GM12878 (cell line): ENCODE data around the gene NKX6-1. TPM values are rescaled to one million over a fixed set of nuclear protein-coding genes. Genes with fewer than 3 reads are reported as not detected.

Experiments used
- ATAC-seq: fragments of 200-7000 bp; cut with Tn5 transposase; 3 replicates; pipeline ENCODE4 v1.9.1; 2020; ENCODE audit warnings: mild to moderate bottlenecking, moderate library complexity
- BruUV-seq: library from RNA; stranded (reverse); fragments of 400-500 nt; replicated peaks from 2 replicates; lab custom pipeline; 2021; lab: Mats Ljungman, UMichigan
- CTCF ChIA-PET: fragments of 300-600 bp; sonication (Branson Sonifier 250); formaldehyde crosslinking; extraction: SDS; loops from one replicate; lab custom pipeline; 2021; ENCODE audit warnings: inconsistent platforms; lab: Yijun Ruan, JAX
- POLR2A ChIA-PET: fragments of 350-600 bp; formaldehyde crosslinking; extraction: SDS; loops from one replicate; lab custom pipeline; 2021; ENCODE audit warnings: inconsistent platforms; lab: Charles Lee
- RAD21 ChIA-PET: fragments of 300-600 bp; sonication (Branson Sonifier 250); formaldehyde crosslinking; loops from one replicate; lab custom pipeline; 2023; ENCODE audit warnings: antibody characterized with exemption; ENCODE audit not compliant: unreplicated experiment; lab: Charles Lee
- SMC1A ChIA-PET: fragments of 300-600 bp; sonication (Branson Sonifier 250); formaldehyde crosslinking; loops from one replicate; lab custom pipeline; 2023; ENCODE audit not compliant: unreplicated experiment, uncharacterized antibody; lab: Charles Lee
- DNase-seq: peaks from one replicate; pipeline ENCODE4 v3.0.0-alpha.2; 2011; ENCODE audit warnings: low read depth, low spot score
- FAIRE-seq: peaks from 3 replicates; lab custom pipeline; 2011; peaks lifted over from hg19 to GRCh38; lab: Jason Lieb, UNC
- H2AFZ ChIP-seq: 2 replicates; pipeline ENCODE4 v1.6.0; 2011; ENCODE audit warnings: low read depth, low read length, control low read depth; ENCODE audit not compliant: control insufficient read depth
- H3K27ac ChIP-seq: 2 replicates; pipeline ENCODE4 v1.5.1; 2011; ENCODE audit warnings: control low read depth; ENCODE audit not compliant: control insufficient read depth, insufficient read depth
- H3K27me3 ChIP-seq, 2 experiments: replicated peaks in 1 of 2; 2 replicates each; pipeline versions ENCODE4 v1.6.0 to v1.6.1; 2011; ENCODE audit warnings: low read length in 1 of 2; ENCODE audit not compliant: control insufficient read depth in 2 of 2, insufficient read depth in 2 of 2
- H3K36me3 ChIP-seq, 2 experiments: 2 replicates each; pipeline ENCODE4 v1.5.1; 2011; ENCODE audit warnings: low read length in 1 of 2; ENCODE audit not compliant: control insufficient read depth in 2 of 2, insufficient read depth in 2 of 2
- H3K4me1 ChIP-seq: 2 replicates; pipeline ENCODE4 v1.6.1; 2011; ENCODE audit warnings: mild to moderate bottlenecking, low read length, moderate library complexity, mixed read lengths; ENCODE audit not compliant: control insufficient read depth, insufficient read depth
- H3K4me2 ChIP-seq: 2 replicates; pipeline ENCODE4 v1.6.0; 2011; ENCODE audit warnings: control low read depth; ENCODE audit not compliant: control insufficient read depth, insufficient read depth
- H3K4me3 ChIP-seq: fragments of 200-600 bp; sonication (generic); 2 replicates; pipeline ENCODE4 v1.5.1; 2016
- H3K79me2 ChIP-seq: 2 replicates; pipeline ENCODE4 v1.6.0; 2011; ENCODE audit warnings: low read length; ENCODE audit not compliant: control insufficient read depth, insufficient read depth
- H3K9ac ChIP-seq: 2 replicates; pipeline ENCODE4 v1.8.0; 2011; ENCODE audit warnings: low read length, control low read depth, mixed read lengths; ENCODE audit not compliant: control insufficient read depth, insufficient read depth
- H3K9me3 ChIP-seq: replicated peaks from 3 replicates; pipeline ENCODE4 v1.5.1; 2011; ENCODE audit warnings: mild to moderate bottlenecking, low read length; ENCODE audit not compliant: control insufficient read depth, insufficient read depth
- H4K20me1 ChIP-seq: 2 replicates; pipeline ENCODE4 v1.6.0; 2011; ENCODE audit not compliant: control insufficient read depth, insufficient read depth
- CREM ChIP-seq: IDR thresholded peaks from 2 replicates; pipeline ENCODE4 v1.6.1; 2014; ENCODE audit warnings: antibody characterized with exemption, low read depth
- HDGF ChIP-seq: fragments of 450-650 bp; IDR thresholded peaks from 2 replicates; pipeline ENCODE4 v1.6.1; 2016; ENCODE audit warnings: antibody characterized with exemption
- IRF3 ChIP-seq: fragments of 450-650 bp; IDR thresholded peaks from 2 replicates; pipeline ENCODE4 v1.6.1; 2014; ENCODE audit warnings: mild to moderate bottlenecking
- NFYA ChIP-seq: IDR thresholded peaks from 2 replicates; pipeline ENCODE4 v1.6.1; 2011; ENCODE audit warnings: low read depth, mild to moderate bottlenecking, low read length, improper control_type of control experiment, borderline replicate concordance
- PBX3 ChIP-seq: IDR thresholded peaks from 2 replicates; pipeline ENCODE4 v1.6.1; 2011; ENCODE audit warnings: mild to moderate bottlenecking, low read depth, low read length, moderate library complexity; ENCODE audit not compliant: insufficient replicate concordance
- PML ChIP-seq: IDR thresholded peaks from 2 replicates; pipeline ENCODE4 v1.6.1; 2012; ENCODE audit warnings: low read length, inconsistent platforms
- RB1 ChIP-seq: fragments of 450-650 bp; formaldehyde crosslinking; IDR thresholded peaks from 2 replicates; pipeline ENCODE4 v1.6.1; 2017; ENCODE audit warnings: mild to moderate bottlenecking, borderline replicate concordance
- SMAD5 ChIP-seq: IDR thresholded peaks from 2 replicates; pipeline ENCODE4 v1.6.1; 2016; ENCODE audit warnings: antibody characterized with exemption, low read depth
- TCF12 ChIP-seq: IDR thresholded peaks from 2 replicates; pipeline ENCODE4 v1.6.1; 2011; ENCODE audit warnings: low read depth, mild to moderate bottlenecking, low read length
- TCF3 ChIP-seq: IDR thresholded peaks from 2 replicates; pipeline ENCODE4 v1.6.1; 2012; ENCODE audit warnings: low read depth, mild to moderate bottlenecking, low read length, borderline replicate concordance; ENCODE audit not compliant: insufficient read depth
- YBX1 ChIP-seq: fragments of 450-650 bp; IDR thresholded peaks from 2 replicates; pipeline ENCODE4 v1.6.1; 2016; ENCODE audit warnings: antibody characterized with exemption
- WGBS: methylation state at CpG from one replicate; pipeline ENCODE4 v1.1.6; 2016; ENCODE audit warnings: low lambda C conversion rate; ENCODE audit not compliant: insufficient replicate concordance, insufficient coverage; ENCODE audit errors: missing lambda C conversion rate; 5-methylcytosine and 5-hydroxymethylcytosine counted together
- in situ Hi-C: fragments of 300-500 bp; cut with MboI; formaldehyde crosslinking; loops from 9 replicates; pipeline ENCODE4 v1.14.3; 2018; ENCODE audit warnings: mixed read lengths
- intact Hi-C: fragments of 100-400 bp; cut with micrococcal nuclease; formaldehyde crosslinking; loops from one replicate; pipeline ENCODE4 v1.14.2; 2022; ENCODE audit not compliant: unreplicated experiment
- polyA plus RNA-seq, 11 experiments: library from polyadenylated mRNA; depleted of rRNA in 4 of 11; unstranded in 6 of 11; stranded (reverse) in 5 of 11; fragments of >200 nt; fragmentation: Nextera tagmentation in 4 of 11; fragmentation: Illumina TruSeq in 1 of 11; extraction: Ambion mirVana in 4 of 11; extraction: Trizol in 1 of 11; gene quantifications; 1 replicate in 1 of 11; 2 replicates in 10 of 11; pipeline versions ENCODE4 v1.2.1 to v1.2.3, GENCODE V29; 2011 to 2016; ENCODE audit warnings: inconsistent platforms in 2 of 11, missing spikeins in 2 of 11, low read depth in 1 of 11
- total RNA-seq, 4 experiments: library from RNA; depleted of rRNA in 3 of 4; stranded (reverse); fragments of >200 nt in 3 of 4; fragmentation: Illumina TruSeq in 1 of 4; extraction: Trizol in 1 of 4; gene quantifications; 2 replicates each; pipeline versions ENCODE4 v1.2.1 to v1.2.3, GENCODE V29; 2013 to 2021

NKX6-1 gene
- total and polyA plus RNA-seq, 10 of the 15 experiments (the other 5 are each of a cell fraction or from before 2014, with no cell fraction given) = not detected

- CTCF ChIA-PET = no interaction called here
- intact Hi-C loops (no loop called here), in situ Hi-C loops (no loop called here)
Measured at GRCh38 chr4:84495794-84496261, 3.3 kb downstream of the NKX6-1 start.

More at GRCh38 chr4:84495794-84496261, 3.3 kb downstream of the NKX6-1 start:
- no peak overlapping the region for H2AFZ ChIP-seq
- no peak overlapping the region for H3K27ac ChIP-seq
- H3K4me2 ChIP-seq = no peak overlapping the region
- ChIA-PET RAD21 (no interaction called here), POLR2A (no interaction called here)
- H3K27me3 ChIP-seq = peaks cover 12 to 24% of the 10 kb centered on the region in 2 experiments
- no peaks in the 10 kb centered on the region; the same call in 1 of the 3 replicates for H3K9me3 ChIP-seq
- no peak for DNase-seq
- no peak for ATAC-seq
- H3K4me1 ChIP-seq = no peaks in the 10 kb centered on the region
- H3K79me2 ChIP-seq = no peaks in the 10 kb centered on the region
- no peaks in the 10 kb centered on the region for H3K36me3 ChIP-seq
- no peak overlapping the region for H3K4me3 ChIP-seq
- no peaks in the 10 kb centered on the region for H4K20me1 ChIP-seq
- no peak for FAIRE-seq
- WGBS = 41% methylated on average over 23 of the region's 23 CpGs
- TF ChIP-seq SMAD5 (no peak), HDGF (no peak), IRF3 (no peak), TCF3 (no peak), RB1 (no peak), CREM (no peak), NFYA (no peak), PML (no peak), PBX3 (no peak), TCF12 (no peak), YBX1 (no peak)
- TF ChIP-seq, all 136 proteins: peak for 0
- no TSS peak for BruUV-seq
- SMC1A ChIA-PET = no interaction called here
- no peak overlapping the region for H3K9ac ChIP-seq
